ENCODE results near the gene CFTR. TPM values are rescaled to one million over a fixed set of nuclear protein-coding genes. Genes with fewer than 3 reads are reported as not detected.
"Not testable (repeated sequence)": the region's sequence is repeated elsewhere in the genome, so short reads cannot be mapped to it uniquely, and the experiment has no call there.

CFTR gene
- total RNA-seq, 1 donor from 2014 or later, result 0.06 TPM

DNA sequence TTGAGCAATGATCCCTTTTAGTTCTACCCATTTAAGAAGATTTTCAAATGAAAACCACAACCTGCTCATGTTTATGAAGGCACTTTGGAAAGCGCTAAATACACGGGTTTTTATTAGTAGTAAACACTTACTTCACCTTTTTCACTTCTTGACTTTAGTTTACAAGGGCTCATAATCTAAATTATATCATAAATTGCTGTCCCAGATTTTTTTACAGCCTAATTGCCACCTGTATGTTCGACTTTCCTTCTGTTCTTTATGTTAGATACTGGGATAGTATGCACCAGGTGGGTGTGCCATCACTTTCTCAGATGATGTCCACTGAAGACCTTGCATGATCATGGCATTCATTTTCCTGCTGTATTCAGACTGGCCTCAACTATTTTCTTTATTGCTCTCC, 22.5 kb downstream of the CFTR start:
- H3K27me3 ChIP-seq, result no peaks in the 10 kb centered on the region
- H3K4me3 Mint-ChIP-seq, result no peak overlapping the region

DNA sequence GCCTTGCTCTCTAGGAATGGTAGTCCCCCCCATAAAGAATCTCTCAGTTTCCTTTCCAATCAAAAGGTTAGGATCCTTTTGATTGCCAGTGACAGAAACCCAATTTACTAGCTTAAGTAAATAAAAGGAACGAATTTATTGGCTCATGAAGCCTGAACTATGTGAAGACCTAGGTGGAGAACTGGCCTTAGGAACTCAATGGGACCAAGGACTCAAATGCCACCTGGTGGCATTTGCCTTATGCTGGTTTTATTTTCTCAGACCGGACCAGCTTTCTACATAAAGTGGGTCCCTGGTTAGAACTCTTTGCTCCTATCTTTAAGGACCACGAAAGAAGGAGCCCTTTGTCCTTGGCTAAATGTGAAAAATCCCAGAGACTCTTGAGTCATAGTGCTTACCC, 25.4 kb downstream of the CFTR start:
- Mint-ChIP-seq H3K4me3 (no peak overlapping the region), H3K27ac (no peak overlapping the region), H3K36me3 (no peaks in the 10 kb centered on the region), H3K9me3 (no peaks in the 10 kb centered on the region), H3K27me3 (ENCODE audit: insufficient read depth, low read depth) (no peaks in the 10 kb centered on the region), H3K4me1 (no peaks in the 10 kb centered on the region)
- no peak for DNase-seq (ENCODE audit: low spot score)
- H3K4me3 ChIP-seq, result no peak overlapping the region
- no peaks in the 10 kb centered on the region for H3K79me2 ChIP-seq (ENCODE audit: low read depth)
- H3K27ac ChIP-seq, result no peak overlapping the region
- no peak overlapping the region for H3K9ac ChIP-seq
- no peaks in the 10 kb centered on the region for H3F3A ChIP-seq (ENCODE audit: low read depth)
- H3K4me2 ChIP-seq, result no peak overlapping the region
- H3K4me1 ChIP-seq, result no peaks in the 10 kb centered on the region
- H3K36me3 ChIP-seq, result no peaks in the 10 kb centered on the region
- no peaks in the 10 kb centered on the region for H3K9me3 ChIP-seq (ENCODE audit: low read depth)
- H3K27me3 ChIP-seq, result no peaks in the 10 kb centered on the region
- H4K20me1 ChIP-seq (ENCODE audit: low read depth), result no peaks in the 10 kb centered on the region
- no peak overlapping the region for H2AFZ ChIP-seq (replicated peaks)
- TF ChIP-seq EZH2 (IDR thresholded peaks at IDR 0.05) (no peak), EZH2phosphoT487 (IDR thresholded peaks at IDR 0.05) (no peak)
- TF ChIP-seq, protein P1, sequence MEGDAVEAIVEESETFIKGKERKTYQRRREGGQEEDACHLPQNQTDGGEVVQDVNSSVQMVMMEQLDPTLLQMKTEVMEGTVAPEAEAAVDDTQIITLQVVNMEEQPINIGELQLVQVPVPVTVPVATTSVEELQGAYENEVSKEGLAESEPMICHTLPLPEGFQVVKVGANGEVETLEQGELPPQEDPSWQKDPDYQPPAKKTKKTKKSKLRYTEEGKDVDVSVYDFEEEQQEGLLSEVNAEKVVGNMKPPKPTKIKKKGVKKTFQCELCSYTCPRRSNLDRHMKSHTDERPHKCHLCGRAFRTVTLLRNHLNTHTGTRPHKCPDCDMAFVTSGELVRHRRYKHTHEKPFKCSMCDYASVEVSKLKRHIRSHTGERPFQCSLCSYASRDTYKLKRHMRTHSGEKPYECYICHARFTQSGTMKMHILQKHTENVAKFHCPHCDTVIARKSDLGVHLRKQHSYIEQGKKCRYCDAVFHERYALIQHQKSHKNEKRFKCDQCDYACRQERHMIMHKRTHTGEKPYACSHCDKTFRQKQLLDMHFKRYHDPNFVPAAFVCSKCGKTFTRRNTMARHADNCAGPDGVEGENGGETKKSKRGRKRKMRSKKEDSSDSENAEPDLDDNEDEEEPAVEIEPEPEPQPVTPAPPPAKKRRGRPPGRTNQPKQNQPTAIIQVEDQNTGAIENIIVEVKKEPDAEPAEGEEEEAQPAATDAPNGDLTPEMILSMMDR (IDR thresholded peaks at IDR 0.05), result no peak

More for the DNA sequence above, 22.5 kb downstream of the CFTR start:
- Histone ChIP-seq H3K27ac (no peak overlapping the region), H3K4me1 (no peaks in the 10 kb centered on the region), H3K79me2 (ENCODE audit: low read depth) (no peaks in the 10 kb centered on the region), H3K36me3 (no peaks in the 10 kb centered on the region), H3K9ac (no peak overlapping the region), H3K4me2 (no peak overlapping the region), H3K9me3 (ENCODE audit: low read depth) (no peaks in the 10 kb centered on the region), H2AFZ (replicated peaks) (no peak overlapping the region), H3F3A (ENCODE audit: low read depth) (no peaks in the 10 kb centered on the region), H4K20me1 (ENCODE audit: low read depth) (no peaks in the 10 kb centered on the region), H3K4me3 (no peak overlapping the region)
- no peak overlapping the region for H3K27ac Mint-ChIP-seq
- no peaks in the 10 kb centered on the region for H3K36me3 Mint-ChIP-seq
- no peaks in the 10 kb centered on the region for H3K9me3 Mint-ChIP-seq
- no peak for DNase-seq (ENCODE audit: low spot score)
- no peak for TF ChIP-seq EZH2 (IDR thresholded peaks at IDR 0.05)
- TF ChIP-seq, protein P1 (IDR thresholded peaks at IDR 0.05), result no peak
- no peak for TF ChIP-seq EZH2phosphoT487 (IDR thresholded peaks at IDR 0.05)
- no peaks in the 10 kb centered on the region for H3K27me3 Mint-ChIP-seq (ENCODE audit: insufficient read depth, low read depth)
- H3K4me1 Mint-ChIP-seq, result no peaks in the 10 kb centered on the region

DNA sequence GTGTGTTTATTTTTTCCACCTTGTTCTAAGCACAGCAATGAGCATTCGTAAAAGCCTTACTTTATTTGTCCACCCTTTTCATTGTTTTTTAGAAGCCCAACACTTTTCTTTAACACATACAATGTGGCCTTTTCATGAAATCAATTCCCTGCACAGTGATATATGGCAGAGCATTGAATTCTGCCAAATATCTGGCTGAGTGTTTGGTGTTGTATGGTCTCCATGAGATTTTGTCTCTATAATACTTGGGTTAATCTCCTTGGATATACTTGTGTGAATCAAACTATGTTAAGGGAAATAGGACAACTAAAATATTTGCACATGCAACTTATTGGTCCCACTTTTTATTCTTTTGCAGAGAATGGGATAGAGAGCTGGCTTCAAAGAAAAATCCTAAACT, 28.9 kb downstream of the CFTR start:
- H3K79me2 ChIP-seq (ENCODE audit: low read depth), result no peaks in the 10 kb centered on the region
- H3K4me2 ChIP-seq, result no peak overlapping the region
- no peak overlapping the region for H2AFZ ChIP-seq (replicated peaks)
- H3K36me3 Mint-ChIP-seq, result no peaks in the 10 kb centered on the region
- no peaks in the 10 kb centered on the region for H3K27me3 Mint-ChIP-seq (ENCODE audit: insufficient read depth, low read depth)
- no peak overlapping the region for H3K27ac ChIP-seq
- H3K27ac Mint-ChIP-seq, result no peak overlapping the region
- H3K4me1 Mint-ChIP-seq, result no peaks in the 10 kb centered on the region
- TF ChIP-seq EZH2phosphoT487 (IDR thresholded peaks at IDR 0.05), result no peak
- no peak for TF ChIP-seq EZH2 (IDR thresholded peaks at IDR 0.05)
- TF ChIP-seq, protein P1 (IDR thresholded peaks at IDR 0.05), result no peak
- no peak overlapping the region for H3K4me3 Mint-ChIP-seq
- no peaks in the 10 kb centered on the region for H3K9me3 Mint-ChIP-seq
- H3F3A ChIP-seq (ENCODE audit: low read depth), result no peaks in the 10 kb centered on the region
- H3K4me3 ChIP-seq, result no peak overlapping the region
- H3K27me3 ChIP-seq, result no peaks in the 10 kb centered on the region
- no peaks in the 10 kb centered on the region for H3K9me3 ChIP-seq (ENCODE audit: low read depth)
- H3K36me3 ChIP-seq, result no peaks in the 10 kb centered on the region
- H3K9ac ChIP-seq, result no peak overlapping the region
- no peaks in the 10 kb centered on the region for H3K4me1 ChIP-seq
- DNase-seq (ENCODE audit: low spot score), result no peak
- H4K20me1 ChIP-seq (ENCODE audit: low read depth), result no peaks in the 10 kb centered on the region

DNA sequence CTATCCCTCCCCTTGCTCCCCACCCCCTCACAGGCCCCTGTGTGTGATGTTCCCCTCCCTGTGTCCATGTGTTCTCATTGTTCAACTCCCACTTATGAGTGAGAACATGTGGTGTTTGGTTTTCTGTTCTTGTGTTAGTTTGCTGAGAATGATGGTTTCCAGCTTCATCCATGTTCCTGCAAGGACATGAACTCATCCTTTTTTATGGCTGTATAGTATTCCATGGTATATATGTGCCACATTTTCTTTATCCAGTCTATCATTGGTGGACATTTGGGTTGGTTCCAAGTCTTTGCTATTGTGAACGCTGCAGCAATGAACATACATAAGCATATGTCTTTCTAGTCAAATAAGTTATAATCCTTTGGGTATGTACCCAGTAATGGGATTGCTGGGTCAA, 37.4 kb downstream of the CFTR start:
- not testable (repeated sequence) for H3K4me3 Mint-ChIP-seq; H3K4me1 Mint-ChIP-seq; H3K4me2 ChIP-seq; H3K27me3 Mint-ChIP-seq (ENCODE audit: insufficient read depth, low read depth); H3K9me3 Mint-ChIP-seq; H3K36me3 ChIP-seq; H3K4me3 ChIP-seq; H3K4me1 ChIP-seq; H4K20me1 ChIP-seq (ENCODE audit: low read depth); H3K79me2 ChIP-seq (ENCODE audit: low read depth); H3K36me3 Mint-ChIP-seq; H3K9me3 ChIP-seq (ENCODE audit: low read depth); H3K27ac ChIP-seq; H2AFZ ChIP-seq (replicated peaks); H3F3A ChIP-seq (ENCODE audit: low read depth); H3K27ac Mint-ChIP-seq; H3K27me3 ChIP-seq; DNase-seq (ENCODE audit: low spot score); H3K9ac ChIP-seq

All from neural progenitor cell (in vitro differentiated cells).